ENCODE measurements around the gene SMIM22.

SMIM22 gene

GRCh38 chr16:4795181-4795827 lies at the start of gene SMIM22:
TSS of gene SMIM22 (plus strand) at chr16:4795369. CDS start at chr16:4795735, 366 bp downstream.
- no peak for DNase-seq

- no peak for DNase-seq
Observed at GRCh38 chr16:4746215-4746614, 49.0 kb upstream of the SMIM22 start.

GRCh38 chr16:4746991-4747574 lies 48.1 kb upstream of the SMIM22 start:
- DNase-seq: no peak

GRCh38 chr16:4747906-4748681 lies 47.1 kb upstream of the SMIM22 start:
- no peak for DNase-seq

- no peak for DNase-seq
Observed at GRCh38 chr16:4748682-4749411, 46.3 kb upstream of the SMIM22 start.

GRCh38 chr16:4749700-4750257 lies 45.4 kb upstream of the SMIM22 start:
- no peak for DNase-seq

- DNase-seq: no peak
Observed at GRCh38 chr16:4750896-4751295, 44.3 kb upstream of the SMIM22 start.

GRCh38 chr16:4752351-4753100 lies 42.6 kb upstream of the SMIM22 start:
- DNase-seq: no peak

- no peak for DNase-seq
Observed at GRCh38 chr16:4753227-4753626, 41.9 kb upstream of the SMIM22 start.

GRCh38 chr16:4754865-4755264 lies 40.3 kb upstream of the SMIM22 start:
- no peak for DNase-seq

- DNase-seq: no peak
Observed at GRCh38 chr16:4755687-4756086, 39.5 kb upstream of the SMIM22 start.

- DNase-seq: no peak
Observed at GRCh38 chr16:4760221-4760910, 34.8 kb upstream of the SMIM22 start.

- DNase-seq: no peak
Observed at GRCh38 chr16:4762205-4762604, 33.0 kb upstream of the SMIM22 start.

GRCh38 chr16:4763791-4764190 lies 31.4 kb upstream of the SMIM22 start:
- DNase-seq: peak in 1 of 2 experiments; percentile 29

GRCh38 chr16:4765511-4766474 lies 29.4 kb upstream of the SMIM22 start:
- no peak for DNase-seq

- DNase-seq: peak; percentile 93 to 97
Observed at GRCh38 chr16:4766875-4767628, 28.1 kb upstream of the SMIM22 start, which contains the start of gene ZNF500. TSS of gene ZNF500 (minus strand) at chr16:4767162. CDS start at chr16:4765978, 1,184 bp downstream.

- no peak for DNase-seq
Observed at GRCh38 chr16:4767872-4768548, 27.2 kb upstream of the SMIM22 start.

- DNase-seq: peak; percentile 97
Observed at GRCh38 chr16:4768549-4769305, 26.4 kb upstream of the SMIM22 start.
